ENCODE data around the gene PAWR. TPM values are rescaled to one million over a fixed set of nuclear protein-coding genes. Genes with fewer than 3 reads are reported as not detected.

The PAWR gene
- total and polyA plus RNA-seq, 8 donors = 10.1 to 662 (median 81.9) TPM

DNA sequence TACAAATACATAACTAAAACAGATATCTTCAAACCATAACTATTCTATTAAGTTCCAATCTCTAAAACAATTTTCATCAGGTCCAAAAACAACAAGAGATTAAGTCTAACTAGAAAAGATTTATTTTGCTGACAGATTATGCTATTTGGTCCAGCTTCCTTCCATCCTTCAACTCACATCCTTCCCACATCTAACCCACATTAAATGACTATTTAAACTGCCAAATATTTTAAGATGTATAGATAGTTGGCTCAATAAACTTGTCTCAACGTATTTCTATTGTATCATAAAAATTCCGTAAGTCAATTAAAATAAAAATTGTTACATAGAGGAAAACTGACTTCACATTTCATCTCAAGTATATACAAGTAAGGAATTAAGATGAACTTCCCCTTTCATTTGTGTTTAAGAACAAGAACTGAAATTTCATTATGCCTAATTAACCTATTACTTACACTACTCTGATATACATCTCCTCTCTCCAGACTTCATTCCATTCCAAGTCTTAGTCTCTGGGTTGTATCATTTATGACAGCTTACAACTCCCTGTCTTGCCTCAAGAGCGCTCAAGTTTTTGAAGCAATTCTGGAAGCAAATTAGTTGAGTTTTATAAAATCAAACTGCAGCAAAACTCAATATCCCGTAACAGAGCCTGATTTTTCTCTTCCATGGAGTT lies 25.4 kb downstream of the PAWR start:
- Histone ChIP-seq H3K27ac (no peak overlapping the region), H3K27me3 (no peaks in the 10 kb centered on the region), H3K4me1 (peaks cover 0 to 16% (median 6%) of the 10 kb centered on the region in 4 donors), H3K9me3 (no peaks in the 10 kb centered on the region), H3K4me3 (no peak overlapping the region), H3K36me3 (peaks cover 0 to 5% (median 0%) of the 10 kb centered on the region in 4 donors)
- peak in 1 of 2 donors; percentile 58 for DNase-seq
- TF ChIP-seq, protein P1, sequence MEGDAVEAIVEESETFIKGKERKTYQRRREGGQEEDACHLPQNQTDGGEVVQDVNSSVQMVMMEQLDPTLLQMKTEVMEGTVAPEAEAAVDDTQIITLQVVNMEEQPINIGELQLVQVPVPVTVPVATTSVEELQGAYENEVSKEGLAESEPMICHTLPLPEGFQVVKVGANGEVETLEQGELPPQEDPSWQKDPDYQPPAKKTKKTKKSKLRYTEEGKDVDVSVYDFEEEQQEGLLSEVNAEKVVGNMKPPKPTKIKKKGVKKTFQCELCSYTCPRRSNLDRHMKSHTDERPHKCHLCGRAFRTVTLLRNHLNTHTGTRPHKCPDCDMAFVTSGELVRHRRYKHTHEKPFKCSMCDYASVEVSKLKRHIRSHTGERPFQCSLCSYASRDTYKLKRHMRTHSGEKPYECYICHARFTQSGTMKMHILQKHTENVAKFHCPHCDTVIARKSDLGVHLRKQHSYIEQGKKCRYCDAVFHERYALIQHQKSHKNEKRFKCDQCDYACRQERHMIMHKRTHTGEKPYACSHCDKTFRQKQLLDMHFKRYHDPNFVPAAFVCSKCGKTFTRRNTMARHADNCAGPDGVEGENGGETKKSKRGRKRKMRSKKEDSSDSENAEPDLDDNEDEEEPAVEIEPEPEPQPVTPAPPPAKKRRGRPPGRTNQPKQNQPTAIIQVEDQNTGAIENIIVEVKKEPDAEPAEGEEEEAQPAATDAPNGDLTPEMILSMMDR (IDR thresholded peaks at IDR 0.05) = no peak
- no peak for TF ChIP-seq EP300 (IDR thresholded peaks at IDR 0.05)
- no peak for TF ChIP-seq POLR2AphosphoS5 (IDR thresholded peaks at IDR 0.05)
- TF ChIP-seq POLR2A (IDR thresholded peaks at IDR 0.05) = no peak
- WGBS, 5 donors = 70 to 84% (median 74%) methylated on average over 4 of the region's 4 CpGs
- intact Hi-C loops (cut with DNase I; ENCODE audit: low total_unique reads) = no loop called here

- DNase-seq = no peak
- H3K9me3 ChIP-seq = no peaks in the 10 kb centered on the region
- H3K4me3 ChIP-seq = no peak overlapping the region
- intact Hi-C loops (cut with DNase I; ENCODE audit: low total_unique reads) = no loop called here
- peaks cover 0 to 24% (median 10%) of the 10 kb centered on the region in 4 donors for H3K4me1 ChIP-seq
- 86 to 97% (median 95%) methylated on average over 4 of the region's 4 CpGs for WGBS, 5 donors
- H3K27ac ChIP-seq = no peak overlapping the region
- no peaks in the 10 kb centered on the region for H3K27me3 ChIP-seq
- peaks cover 0 to 5% (median 0%) of the 10 kb centered on the region in 4 donors for H3K36me3 ChIP-seq
- TF ChIP-seq POLR2AphosphoS5 (IDR thresholded peaks at IDR 0.05) = no peak
- TF ChIP-seq POLR2A (IDR thresholded peaks at IDR 0.05) = no peak
- TF ChIP-seq EP300 (IDR thresholded peaks at IDR 0.05) = no peak
- TF ChIP-seq, protein P1 (IDR thresholded peaks at IDR 0.05) = no peak
These were observed 26.2 kb downstream of the PAWR start for GRCh38 chr12:79664518-79664917.

DNA sequence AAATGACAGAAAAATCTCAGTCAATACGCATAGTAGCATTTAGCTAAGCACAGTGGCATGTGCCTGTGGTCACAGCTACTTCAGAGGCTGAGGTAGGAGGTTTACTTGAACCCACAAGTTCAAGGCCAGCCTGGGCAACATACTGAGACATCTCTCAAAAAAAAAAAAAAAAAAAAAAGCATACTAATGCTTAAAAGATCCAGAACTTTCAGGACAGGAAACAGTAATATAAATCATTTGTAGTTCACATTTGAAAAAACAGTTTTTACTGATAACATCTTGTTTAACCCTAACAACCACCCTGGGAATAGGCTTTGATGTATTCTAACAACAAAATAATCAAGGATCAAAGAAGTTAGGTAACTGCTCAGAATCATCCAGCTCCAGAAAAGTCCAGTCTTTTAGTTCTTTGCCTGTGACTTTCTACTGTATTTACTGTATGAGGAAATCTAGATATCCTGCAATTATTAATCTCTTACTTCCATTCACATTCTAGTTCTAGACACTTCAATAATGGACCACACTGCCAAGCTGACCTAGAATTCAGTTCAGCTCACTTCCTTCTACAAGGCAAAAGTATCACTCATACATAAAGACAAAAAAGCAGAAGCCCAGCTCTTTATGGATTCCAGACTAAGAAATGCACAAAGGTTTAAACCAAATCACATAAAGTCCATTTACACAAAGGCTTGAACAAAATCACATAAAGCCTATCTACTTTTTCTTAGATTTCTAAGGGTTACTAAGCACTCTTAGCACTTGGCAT lies 28.5 kb downstream of the PAWR start:
- WGBS, 5 donors = 87 to 100% (median 92%) methylated on average over 1 of the region's 1 CpG
- intact Hi-C loops (cut with DNase I; ENCODE audit: low total_unique reads) = no loop called here
- no peak overlapping the region for H3K4me3 ChIP-seq

GRCh38 chr12:79661629-79662028 lies 29.1 kb downstream of the PAWR start:
- intact Hi-C loops (cut with DNase I; ENCODE audit: low total_unique reads) = no loop called here
- peaks cover 0 to 40% (median 17%) of the 10 kb centered on the region in 4 donors for H3K4me1 ChIP-seq
- DNase-seq = no peak
- H3K9me3 ChIP-seq = no peaks in the 10 kb centered on the region
- H3K36me3 ChIP-seq = no peaks in the 10 kb centered on the region
- H3K27me3 ChIP-seq = no peaks in the 10 kb centered on the region
- TF ChIP-seq POLR2AphosphoS5 (IDR thresholded peaks at IDR 0.05) (no peak), EP300 (IDR thresholded peaks at IDR 0.05) (no peak), POLR2A (IDR thresholded peaks at IDR 0.05) (no peak)
- TF ChIP-seq, protein P1 (IDR thresholded peaks at IDR 0.05) = no peak
- H3K27ac ChIP-seq = no peak overlapping the region
- no peak overlapping the region for H3K4me3 ChIP-seq

More for the DNA sequence above, 28.5 kb downstream of the PAWR start:
- H3K27me3 ChIP-seq = no peaks in the 10 kb centered on the region
- H3K4me1 ChIP-seq = peaks cover 0 to 40% (median 17%) of the 10 kb centered on the region in 4 donors
- no peaks in the 10 kb centered on the region for H3K9me3 ChIP-seq
- H3K36me3 ChIP-seq = no peaks in the 10 kb centered on the region
- DNase-seq = no peak
- no peak for TF ChIP-seq EP300 (IDR thresholded peaks at IDR 0.05)
- TF ChIP-seq POLR2A (IDR thresholded peaks at IDR 0.05) = no peak
- H3K27ac ChIP-seq = no peak overlapping the region
